H1 (cell line): ENCODE data around the gene LGI4. TPM values are rescaled to one million over a fixed set of nuclear protein-coding genes. Genes with fewer than 3 reads are reported as not detected.

Source experiments
- RAD21 ChIP-seq, 2 experiments: IDR thresholded peaks in 1 of 2; conservative IDR thresholded peaks in 1 of 2; 2 replicates each; pipeline ENCODE4 v1.6.1; 2011; ENCODE audit warnings: low read depth in 2 of 2, low read length in 2 of 2, improper control_type of control experiment in 1 of 2, inconsistent platforms in 1 of 2, mild to moderate bottlenecking in 1 of 2, moderate library complexity in 1 of 2
- TAF1 ChIP-seq: IDR thresholded peaks from 2 replicates; pipeline ENCODE4 v1.6.1; 2011; ENCODE audit warnings: mild to moderate bottlenecking, low read depth, low read length
- polyA plus RNA-seq, 7 experiments: library from polyadenylated mRNA; depleted of rRNA in 3 of 7; stranded (reverse) in 5 of 7; unstranded in 2 of 7; fragments of >200 nt in 5 of 7; fragments of 200-250 nt in 2 of 7; gene quantifications; 1 replicate in 5 of 7; 2 replicates in 1 of 7; 4 replicates in 1 of 7; pipeline versions ENCODE4 v1.2.1 to v1.2.3, GENCODE V29; 2011 to 2013; ENCODE audit warnings: missing spikeins in 2 of 7, mixed read lengths in 2 of 7
- total RNA-seq: library from RNA; stranded (reverse); fragmentation: NEBNext Ultra II Directional; extraction: Animal tissue kit (Norgen Biotek cat#: 25700); gene quantifications from 2 replicates; pipeline ENCODE4 v1.2.1, GENCODE V29; 2021
- TF ChIP-seq, protein P1 (sequence below): IDR thresholded peaks from 2 replicates; pipeline ENCODE4 v1.6.1; 2011; ENCODE audit warnings: low read length, improper control_type of control experiment

Gene LGI4
- total and polyA plus RNA-seq, 2 of the 8 experiments (the other 6 are each of a cell fraction or from before 2014, with no cell fraction given): 2.0 to 8.2 TPM

DNA sequence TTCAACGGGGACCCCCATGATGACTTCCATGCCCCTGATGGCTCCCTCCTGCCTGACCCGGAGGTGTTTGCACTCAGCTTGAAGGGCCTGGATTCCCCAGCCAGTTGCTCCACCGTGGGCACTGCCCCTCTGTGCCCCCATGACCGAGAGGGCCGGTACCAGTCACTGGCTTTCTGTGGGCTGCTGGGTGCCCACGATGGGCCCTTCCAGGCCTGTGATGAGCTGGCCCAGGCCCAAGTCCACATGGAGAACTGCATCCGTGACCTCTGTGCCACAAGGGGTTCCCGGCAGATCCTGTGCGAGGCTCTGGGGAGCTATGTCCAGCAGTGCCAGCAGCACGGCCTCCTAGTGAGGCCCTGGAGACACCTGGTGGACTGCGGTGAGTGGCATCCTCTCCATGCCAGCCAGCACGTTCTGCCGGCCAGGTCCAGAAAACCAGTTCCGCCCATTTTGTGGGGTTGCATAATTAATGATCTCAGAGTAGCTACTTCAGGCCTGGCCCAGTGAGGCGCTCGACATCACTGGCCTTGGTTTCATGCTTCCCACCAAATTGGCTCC lies 54.2 kb downstream of the LGI4 start (continued):
- TF ChIP-seq TAF1: no peak
- no peak for TF ChIP-seq RAD21 (IDR thresholded peaks at IDR 0.05 in 1 of 2, conservative IDR thresholded peaks at IDR 0.05 in 1 of 2; ENCODE audit: low read depth in 2 of 2, low read length in 2 of 2)
- TF ChIP-seq, protein P1, sequence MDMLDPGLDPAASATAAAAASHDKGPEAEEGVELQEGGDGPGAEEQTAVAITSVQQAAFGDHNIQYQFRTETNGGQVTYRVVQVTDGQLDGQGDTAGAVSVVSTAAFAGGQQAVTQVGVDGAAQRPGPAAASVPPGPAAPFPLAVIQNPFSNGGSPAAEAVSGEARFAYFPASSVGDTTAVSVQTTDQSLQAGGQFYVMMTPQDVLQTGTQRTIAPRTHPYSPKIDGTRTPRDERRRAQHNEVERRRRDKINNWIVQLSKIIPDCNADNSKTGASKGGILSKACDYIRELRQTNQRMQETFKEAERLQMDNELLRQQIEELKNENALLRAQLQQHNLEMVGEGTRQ: no peak
- TF ChIP-seq, all 59 proteins: peak for 0
